ENCODE data around the gene TMED8.

TMED8 gene

DNA sequence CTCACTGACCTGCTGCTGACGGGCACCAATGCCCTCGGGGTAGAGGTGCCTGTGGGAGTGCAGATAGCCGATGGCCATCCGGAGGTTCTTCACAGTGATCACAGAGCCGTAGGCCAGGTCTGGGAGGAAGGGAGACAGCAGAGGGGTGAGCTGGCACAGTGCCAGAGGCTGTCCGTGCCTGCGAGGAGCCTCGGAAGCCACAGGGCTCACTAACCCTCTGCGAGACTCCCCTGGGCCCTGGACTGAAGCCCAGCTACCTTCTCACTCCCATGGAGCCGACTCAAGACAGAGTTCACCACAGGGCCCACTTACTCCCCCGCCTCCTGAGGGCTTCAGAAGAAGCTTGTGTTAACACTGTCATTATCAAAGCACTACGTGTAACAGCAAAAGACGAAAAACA is 80.7 kb downstream of the TMED8 start:
- DNase-seq (ENCODE audit: low read depth): no peak

- no peak for DNase-seq (ENCODE audit: low read depth)
Measured at GRCh38 chr14:77290705-77291104, 86.2 kb downstream of the TMED8 start.

DNA sequence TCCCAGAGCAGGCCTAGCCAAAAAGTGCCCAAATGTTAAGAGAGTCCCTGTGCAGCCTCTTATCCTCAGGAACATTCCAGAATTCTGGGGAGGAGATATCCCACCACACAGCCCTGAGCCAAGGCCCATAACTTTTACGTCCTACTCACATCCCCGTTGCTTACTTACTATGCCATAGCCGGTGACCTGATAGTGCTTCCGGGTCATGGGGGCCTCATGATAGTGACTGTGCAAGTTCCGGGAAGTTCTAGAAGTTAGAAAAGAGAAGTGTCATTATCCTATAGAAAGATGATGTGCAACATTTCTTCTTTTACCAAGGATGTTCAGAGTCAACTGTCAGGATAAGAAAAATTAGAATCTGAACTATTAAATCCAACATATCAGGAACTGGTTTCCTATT is 90.3 kb downstream of the TMED8 start:
- no peak for DNase-seq (ENCODE audit: low read depth)
